Activated effector memory CD4-positive, alpha-beta T cell treated with Interleukin-2 at 50 U/mL for 16 hours (primary cell): ENCODE results near the gene BCAP29.
"Not testable (repeated sequence)": the region's sequence is repeated elsewhere in the genome, so short reads cannot be mapped to it uniquely, and the experiment has no call there.

Source experiments
- DNase-seq: peaks from one replicate; pipeline ENCODE4 v3.0.0-alpha.2; 2020

The BCAP29 gene

DNA sequence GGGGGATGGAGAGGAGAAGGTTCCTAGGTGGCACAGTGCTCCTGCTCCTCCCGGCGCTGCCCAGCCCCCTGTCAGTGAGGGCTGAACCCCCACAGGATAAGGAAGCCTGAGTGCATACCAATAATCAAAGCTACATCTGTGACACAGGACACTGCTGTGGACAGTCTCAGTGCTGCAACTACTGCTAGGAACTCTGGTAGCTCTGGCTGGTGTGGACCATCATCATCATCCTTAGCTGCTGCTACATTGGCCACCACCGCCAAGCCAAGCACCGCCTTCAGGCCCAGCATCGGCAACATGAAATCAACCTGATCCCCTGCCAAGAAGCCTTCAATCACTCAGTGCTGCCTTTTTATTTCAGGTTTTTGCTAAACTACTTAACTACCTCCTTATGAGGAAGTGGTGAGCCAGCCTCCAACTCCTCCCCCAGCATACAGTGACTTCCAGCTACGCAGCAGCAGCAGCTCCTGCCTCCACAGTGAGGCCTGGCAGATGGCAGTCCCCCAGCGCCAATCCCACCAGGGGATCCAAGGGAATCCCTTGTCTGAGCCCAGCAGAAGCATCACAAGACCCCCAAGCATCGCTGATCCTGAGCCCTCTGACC, 48.5 kb downstream of the BCAP29 start:
- DNase-seq = no peak

DNA sequence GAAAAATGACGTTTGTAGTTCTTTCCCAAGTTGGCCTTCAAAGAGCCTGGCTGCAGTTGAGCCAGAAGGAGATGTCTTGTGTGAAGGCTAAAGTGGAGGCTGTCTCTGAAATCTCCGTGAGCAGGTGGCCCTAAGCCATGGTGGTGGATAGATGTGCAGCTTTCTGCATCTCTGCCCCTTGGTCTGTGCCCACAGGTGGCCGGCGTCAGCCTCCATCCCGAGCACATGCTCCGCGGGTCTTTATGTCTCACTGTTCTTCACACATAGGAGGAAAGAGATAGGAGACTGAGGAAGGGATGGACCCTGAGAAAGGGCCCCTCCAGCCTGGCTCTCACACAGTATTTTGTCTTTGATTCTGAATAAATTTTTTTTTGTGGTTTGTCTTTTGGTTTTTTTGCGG, 50.3 kb downstream of the BCAP29 start:
- no peak for DNase-seq

DNA sequence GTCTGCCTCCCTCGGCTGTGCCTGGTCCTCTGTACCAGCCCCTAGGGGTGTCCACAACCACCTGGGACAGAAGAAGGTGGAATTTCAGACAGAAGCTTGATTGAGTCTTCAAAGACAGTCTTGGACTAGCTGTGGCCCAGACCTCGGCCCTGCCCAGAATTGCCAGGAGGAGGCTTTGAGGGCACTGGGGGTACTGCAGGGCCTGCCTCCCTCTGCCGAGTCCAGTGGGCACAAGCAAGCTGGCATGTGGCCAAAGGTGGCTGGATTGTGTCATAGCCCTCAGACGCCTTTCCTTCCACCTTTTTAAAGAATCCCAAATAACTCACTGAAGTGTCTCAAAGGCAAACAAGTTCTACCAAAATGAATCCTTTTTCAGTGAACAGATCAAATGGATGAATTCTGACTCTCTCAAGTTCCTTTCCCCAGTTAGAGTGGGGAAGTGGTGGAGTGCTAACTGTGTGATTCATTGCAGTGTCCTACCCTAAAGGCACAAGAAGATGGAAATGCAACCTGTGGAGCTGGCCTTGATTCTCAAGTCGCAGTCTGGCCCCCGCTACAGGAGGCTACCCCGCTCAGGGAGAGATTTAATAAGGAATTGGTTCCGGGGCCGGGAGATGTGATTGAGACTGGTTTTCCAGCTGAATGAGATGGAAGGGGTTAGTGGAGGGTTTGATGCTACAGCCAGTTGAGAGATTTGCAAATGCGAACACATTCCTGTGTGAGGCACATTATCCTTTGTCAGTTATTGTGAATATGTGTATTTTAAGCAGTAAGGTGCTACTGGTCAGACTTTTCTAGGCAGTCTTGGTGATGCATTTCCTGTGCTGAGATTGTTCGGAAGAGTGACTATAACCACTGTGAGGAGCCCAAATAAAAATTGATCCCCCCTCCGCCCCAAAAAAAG, 51.8 kb downstream of the BCAP29 start:
- DNase-seq = no peak

DNA sequence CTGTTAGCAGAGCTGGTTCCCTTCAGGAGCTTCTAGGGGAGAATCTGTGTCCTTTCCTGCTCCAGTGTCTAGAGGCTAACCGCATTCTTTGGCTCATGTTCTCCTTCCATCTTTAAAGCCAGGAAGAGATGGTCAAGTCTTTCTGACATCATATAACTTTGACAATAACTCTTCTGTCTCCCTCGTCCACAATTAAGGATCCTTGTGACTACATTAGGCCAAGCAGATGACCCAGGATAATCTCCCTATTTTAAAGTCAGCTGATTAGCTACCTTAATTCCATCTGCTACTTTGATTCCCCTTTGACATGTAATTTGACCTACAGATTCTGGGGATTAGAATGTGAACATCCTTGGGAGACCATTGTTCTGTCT, 52.4 kb downstream of the BCAP29 start:
- no peak for DNase-seq

DNA sequence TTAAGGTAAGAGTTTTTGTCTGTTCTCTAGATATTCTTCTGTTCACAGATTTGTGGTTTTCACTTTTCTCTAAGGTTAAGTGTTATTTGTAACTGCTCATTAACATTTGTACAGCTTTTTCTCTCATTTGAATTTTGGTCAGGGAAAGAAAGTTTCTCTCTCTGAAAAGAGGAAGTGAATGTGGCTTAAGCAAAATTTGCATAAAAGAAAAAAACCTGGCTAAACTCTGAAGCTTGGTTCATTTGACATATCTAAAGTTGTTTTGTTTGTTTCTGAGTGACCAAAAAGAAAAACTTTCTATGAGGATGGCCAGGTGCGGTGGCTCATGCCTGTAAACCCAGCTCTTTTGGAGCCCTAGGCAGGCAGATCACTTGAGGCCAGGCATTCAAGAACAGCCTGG, 58.5 kb downstream of the BCAP29 start:
- DNase-seq = no peak

DNA sequence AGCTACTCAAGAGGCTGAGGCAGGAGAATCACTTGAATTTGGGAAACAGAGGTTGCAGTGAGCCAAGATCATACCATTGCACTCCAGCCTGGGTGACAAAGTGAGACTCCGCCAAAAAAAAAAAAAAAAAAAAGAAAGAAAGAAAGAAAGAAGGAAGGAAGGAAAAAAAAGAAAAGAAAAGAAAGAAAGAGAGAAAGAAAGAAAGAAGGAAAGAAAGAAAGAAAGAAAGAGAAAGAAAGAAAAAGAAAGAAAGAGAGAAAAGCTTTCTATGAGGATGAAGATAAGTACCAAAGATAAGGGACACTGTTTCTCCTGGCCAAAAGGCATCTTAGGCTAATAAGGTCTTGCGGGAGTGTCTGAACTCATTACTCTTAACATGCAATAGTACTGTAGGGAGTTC, 59.0 kb downstream of the BCAP29 start:
- not testable (repeated sequence) for DNase-seq

DNA sequence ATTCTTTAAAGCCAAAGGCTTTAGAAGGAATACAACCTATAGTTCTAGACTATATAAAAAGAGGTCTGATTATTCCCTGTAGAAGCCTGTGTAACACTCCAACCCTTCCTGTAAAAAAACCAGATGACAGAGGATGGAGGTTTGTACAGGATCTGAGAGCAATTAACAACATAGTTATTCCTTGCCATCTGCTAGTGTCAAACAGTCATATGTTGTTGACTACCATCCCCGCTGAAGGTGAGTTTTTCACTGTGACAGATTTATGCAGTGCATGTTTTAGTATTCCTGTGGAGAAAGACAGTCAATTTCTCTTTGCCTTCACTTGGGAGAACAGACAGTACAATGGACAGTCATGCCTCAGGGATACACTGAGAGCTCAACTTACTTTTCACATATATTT, 61.6 kb downstream of the BCAP29 start:
- DNase-seq = no peak

DNA sequence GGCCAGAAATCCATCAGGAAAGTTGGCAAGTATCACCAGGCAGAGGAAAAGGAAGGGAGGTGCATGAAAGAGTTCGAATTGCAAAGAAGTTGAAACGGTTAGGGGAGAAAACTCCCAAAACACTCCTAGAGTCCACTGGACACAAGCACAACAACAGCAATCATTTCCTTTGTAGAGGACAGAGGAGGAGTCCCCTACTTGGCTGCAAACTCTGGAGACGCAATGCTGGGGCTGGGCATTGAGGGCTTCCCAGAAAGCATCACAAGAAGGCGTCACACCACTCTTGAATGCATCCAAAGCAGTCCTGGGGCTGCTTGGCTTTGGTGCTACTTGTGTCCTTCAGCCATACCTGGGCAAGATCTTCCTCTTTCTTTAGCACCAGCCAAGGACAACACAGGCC, 62.5 kb downstream of the BCAP29 start:
- DNase-seq = no peak

DNA sequence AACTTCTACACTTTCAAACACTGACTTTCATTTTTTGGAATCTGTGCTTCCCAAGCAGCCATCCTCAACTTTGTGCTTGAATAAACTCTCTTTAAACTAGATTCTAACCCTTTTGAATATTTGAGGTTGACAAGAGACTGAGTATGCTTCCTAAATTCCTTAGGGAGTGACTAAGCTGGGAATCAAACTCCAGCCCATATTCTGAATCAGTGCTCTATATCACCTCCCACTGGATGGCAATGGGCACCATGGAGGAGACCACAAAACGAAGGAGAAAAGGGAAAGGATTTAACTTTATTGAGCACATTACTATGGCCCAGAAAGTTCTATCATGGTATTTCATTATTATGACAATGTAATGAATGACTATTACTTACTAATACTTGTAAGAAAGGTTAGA, 63.4 kb downstream of the BCAP29 start:
- no peak for DNase-seq

DNA sequence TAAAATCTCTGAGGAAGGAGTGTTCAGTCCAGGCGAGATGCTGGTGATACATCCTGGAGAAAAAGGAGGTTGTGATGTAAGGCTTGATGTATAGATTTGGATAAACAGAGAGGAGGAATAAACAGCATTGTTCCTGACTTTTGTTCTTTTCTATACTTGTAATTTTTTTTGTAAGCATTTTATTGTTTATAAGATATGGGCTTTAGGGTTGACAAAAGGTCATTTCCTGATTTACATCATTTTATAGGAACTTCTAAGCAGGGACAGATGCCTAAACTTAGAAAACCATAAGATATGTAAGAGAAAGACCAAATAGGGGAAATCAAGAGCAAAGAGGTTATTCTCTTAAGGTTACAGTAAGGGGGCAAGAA, 63.9 kb downstream of the BCAP29 start:
- DNase-seq = no peak

DNA sequence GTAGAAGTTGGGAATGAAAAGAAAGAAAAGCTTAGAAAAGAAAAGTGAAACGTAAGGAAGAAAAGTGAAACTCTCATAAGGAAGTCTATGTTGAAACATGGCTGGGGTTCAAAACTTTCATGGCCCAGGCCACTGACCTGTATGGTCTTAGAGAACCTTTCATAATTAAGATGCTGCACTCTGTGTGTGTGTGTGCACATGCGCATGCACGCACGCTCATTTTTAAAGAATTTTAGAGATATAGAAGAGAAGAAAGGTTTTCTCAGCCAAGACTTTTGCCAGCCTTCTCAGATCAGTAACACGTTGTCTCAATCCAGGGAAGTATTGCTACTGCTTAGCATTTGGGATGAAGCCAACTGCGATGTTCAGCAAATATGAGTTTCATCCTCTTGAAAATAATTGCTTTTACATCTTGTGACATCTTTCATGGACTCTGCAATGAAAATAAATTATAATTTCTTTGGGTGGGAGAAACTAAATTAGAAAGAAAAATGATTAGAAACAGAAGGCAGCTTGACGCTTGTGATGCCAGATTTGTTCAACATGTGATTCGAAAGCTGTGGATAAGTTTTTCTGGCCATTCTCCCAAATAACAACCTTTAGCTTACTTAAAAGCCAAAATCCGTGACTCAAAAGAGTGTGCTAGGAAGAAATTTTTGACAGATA, 64.4 kb downstream of the BCAP29 start:
- no peak for DNase-seq

DNA sequence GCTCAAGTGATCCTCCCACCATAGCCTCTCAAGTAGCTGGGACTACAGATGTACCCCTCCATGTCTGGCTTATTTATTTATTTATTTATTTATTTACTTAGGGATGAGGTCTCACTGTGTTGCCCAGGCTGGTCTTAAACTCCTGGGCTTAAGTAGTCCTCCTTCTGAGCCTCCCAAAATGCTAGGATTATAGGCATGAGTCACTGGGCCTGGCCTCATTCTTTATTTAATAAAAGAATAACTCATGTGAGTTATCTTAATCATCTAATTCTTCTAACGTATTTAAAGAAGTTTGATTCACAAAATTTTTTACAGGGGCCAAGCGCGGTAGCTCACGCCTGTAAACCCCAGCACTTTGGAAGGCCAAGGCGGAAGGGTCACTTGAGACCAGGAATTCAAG, 72.6 kb downstream of the BCAP29 start:
- DNase-seq = no peak

DNA sequence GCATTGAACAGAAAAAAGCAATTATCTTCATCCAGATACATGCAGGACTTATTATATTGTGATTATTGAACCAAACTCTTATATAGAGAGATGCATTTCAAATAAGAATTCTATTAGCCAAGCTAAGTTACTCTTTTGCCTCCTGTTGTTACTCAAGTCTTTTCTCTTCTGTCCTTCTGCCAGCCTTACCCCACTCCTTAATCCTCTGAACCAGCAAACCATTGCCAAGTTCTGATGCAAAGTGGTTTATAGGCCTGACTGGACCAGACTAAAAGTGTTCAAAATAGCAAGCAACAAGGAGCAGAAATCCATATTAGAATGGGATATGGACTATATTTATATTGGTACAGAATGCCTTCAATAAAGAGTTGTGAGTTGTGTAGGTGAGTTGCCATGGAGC, 78.4 kb downstream of the BCAP29 start:
- no peak for DNase-seq

DNA sequence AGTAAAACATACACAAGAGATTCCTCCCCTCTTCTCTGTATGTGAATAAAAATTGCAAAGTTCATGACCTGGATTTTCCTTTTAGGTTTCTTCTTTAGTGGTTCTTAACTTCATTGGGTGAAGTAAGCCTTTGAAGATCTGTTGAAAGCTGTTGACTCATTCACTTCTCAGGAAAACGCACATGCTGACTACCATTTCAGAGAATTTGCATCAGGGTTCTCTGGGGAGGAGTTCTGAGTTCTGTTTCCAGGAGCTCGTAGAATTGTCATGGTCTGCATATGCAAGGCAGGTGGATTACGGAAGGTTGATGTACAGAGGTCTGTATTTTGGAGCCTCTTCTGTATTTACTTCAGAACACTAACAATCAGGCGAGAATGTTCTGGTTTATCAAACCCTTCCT, 79.6 kb downstream of the BCAP29 start:
- no peak for DNase-seq

DNA sequence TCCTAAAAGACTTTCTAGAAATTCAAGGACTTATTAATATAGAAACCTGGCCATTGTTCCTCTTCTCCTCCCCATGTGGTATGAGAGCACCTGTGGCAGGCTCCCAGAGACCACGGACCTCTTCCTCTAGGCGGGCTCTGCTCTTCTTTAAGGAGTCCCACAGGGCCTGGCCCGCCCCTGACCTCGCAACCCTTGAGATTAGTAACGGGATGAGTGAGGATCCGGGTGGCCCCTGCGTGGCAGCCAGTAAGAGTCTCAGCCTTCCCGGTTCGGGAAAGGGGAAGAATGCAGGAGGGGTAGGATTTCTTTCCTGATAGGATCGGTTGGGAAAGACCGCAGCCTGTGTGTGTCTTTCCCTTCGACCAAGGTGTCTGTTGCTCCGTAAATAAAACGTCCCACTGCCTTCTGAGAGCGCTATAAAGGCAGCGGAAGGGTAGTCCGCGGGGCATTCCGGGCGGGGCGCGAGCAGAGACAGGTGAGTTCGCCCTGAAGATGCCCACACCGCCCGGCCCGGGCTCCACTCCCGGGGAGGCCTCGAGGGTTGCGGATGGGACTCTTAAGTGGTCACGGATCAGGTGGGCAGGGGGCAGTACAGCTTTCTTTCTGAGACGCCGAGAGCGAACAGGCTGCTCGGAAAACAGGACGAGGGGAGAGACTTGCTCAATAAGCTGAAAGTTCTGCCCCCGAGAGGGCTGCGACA, 80.5 kb downstream of the BCAP29 start, which contains the start of gene SLC26A4:
Gene SLC26A4, plus strand, starts transcription at position 448 of the 700 bp plus-strand sequence. CDS start 814 bp downstream, outside the sequence.
- no peak for DNase-seq

DNA sequence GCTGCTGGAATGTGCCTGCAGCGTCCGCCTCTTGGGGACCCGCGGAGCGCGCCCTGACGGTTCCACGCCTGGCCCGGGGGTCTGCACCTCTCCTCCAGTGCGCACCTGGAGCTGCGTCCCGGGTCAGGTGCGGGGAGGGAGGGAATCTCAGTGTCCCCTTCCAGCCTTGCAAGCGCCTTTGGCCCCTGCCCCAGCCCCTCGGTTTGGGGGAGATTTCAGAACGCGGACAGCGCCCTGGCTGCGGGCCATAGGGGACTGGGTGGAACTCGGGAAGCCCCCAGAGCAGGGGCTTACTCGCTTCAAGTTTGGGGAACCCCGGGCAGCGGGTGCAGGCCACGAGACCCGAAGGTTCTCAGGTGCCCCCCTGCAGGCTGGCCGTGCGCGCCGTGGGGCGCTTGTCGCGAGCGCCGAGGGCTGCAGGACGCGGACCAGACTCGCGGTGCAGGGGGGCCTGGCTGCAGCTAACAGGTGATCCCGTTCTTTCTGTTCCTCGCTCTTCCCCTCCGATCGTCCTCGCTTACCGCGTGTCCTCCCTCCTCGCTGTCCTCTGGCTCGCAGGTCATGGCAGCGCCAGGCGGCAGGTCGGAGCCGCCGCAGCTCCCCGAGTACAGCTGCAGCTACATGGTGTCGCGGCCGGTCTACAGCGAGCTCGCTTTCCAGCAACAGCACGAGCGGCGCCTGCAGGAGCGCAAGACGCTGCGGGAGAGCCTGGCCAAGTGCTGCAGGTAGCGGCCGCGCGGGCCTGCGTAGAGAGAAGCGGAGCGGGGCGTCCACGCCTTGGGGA, 81.2 kb downstream of the BCAP29 start:
- DNase-seq = peak; percentile 13

DNA sequence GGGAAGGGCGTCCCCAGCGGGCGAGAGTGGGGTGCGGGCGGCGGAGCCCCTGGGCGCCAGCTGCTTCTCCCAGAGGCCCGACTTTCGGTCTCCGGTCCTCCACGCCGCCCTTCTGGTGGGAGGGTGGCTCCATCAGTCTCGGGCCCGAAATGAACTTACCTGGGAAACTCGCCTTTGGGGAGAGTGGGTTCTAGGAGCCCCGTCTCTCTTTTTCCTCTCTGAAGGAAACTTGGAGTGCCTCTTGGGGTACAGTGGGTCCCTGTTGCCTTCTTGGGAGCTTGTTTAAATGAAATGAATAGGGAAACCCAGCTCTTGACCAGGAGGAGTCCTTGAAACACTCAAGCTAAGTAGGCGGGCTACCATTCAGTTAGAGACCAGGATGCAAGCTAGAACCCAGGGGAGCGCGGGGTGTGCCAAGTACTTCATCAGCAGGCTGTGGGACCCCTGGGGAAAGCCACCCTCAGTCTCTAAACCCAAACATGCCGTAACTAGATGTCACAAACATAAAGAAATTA, 81.9 kb downstream of the BCAP29 start:
- DNase-seq = no peak

DNA sequence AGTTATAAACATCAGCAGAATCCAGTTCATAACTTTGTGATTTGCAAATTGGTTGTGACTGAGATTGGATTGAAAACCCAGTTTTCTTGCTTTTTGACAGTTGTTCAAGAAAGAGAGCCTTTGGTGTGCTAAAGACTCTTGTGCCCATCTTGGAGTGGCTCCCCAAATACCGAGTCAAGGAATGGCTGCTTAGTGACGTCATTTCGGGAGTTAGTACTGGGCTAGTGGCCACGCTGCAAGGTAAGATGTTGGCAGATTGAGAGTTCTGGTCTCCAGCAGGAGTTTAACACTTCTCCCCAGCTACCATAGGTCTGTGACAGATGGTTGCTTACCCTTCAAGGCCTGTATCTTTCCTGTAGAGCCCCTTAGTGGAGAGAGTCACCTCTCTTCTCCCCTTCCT, 83.2 kb downstream of the BCAP29 start:
- DNase-seq = no peak

DNA sequence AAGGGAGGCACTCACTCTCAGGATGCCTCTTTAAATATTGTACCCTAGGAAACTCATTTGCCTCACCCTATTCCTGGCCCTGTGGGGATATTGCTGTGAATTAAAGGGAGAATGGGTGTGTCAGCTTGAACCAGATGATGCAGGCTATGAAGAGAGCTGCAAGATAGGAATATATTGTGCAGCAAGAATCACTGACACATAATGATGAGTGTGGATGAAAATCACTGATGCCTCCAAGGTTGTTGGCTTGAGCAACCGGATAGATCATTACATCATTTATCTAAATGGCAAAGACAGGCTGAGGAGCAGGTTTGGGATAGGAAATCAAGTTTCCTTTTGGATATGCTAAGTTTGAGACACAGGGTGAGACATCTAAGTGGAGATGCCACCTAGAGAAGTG, 86.7 kb downstream of the BCAP29 start:
- no peak for DNase-seq

DNA sequence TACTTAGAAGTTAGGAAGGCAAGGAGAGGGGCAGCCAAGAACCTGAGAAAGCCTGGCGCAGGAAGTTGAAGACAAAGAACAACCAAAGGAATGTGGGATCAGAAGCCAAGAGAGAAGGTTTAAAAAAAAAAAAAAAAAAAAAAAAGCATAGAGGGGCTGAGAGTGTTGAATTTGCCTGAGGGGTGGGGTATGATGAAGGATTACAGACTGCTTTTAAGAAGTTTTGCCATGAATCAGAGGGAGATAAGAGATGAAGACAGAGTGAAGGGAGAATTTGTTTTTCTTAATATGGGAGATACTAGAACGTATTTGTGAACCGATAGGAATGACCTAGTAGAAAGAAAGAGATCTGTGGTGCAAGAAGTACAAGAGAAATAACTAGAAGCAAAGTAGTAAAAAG, 87.3 kb downstream of the BCAP29 start:
- no peak for DNase-seq

DNA sequence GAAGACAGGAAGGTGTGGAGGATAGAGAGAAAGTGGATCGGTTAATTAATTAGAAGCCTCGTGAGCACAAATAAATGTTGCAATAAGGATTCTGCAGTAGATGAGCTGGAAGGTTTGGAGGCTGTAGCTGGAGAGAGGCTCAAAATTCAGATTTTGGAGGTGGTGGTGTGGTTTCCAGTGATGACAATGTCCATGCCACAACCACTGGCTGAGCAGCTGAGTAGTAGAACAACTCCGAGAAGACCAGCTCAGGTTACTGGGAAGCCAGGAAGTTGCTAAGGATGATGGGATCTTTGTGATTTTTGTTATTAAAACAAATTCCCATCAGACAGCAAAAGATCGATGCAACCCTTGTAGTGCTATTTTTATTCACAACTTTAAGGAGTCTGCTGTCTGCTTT, 88.2 kb downstream of the BCAP29 start:
- DNase-seq = no peak
